Measurements from ENCODE around the gene VAMP4.
"Not testable (repeated sequence)": the region's sequence is repeated elsewhere in the genome, so short reads cannot be mapped to it uniquely, and the experiment has no call there.

Gene VAMP4

DNA sequence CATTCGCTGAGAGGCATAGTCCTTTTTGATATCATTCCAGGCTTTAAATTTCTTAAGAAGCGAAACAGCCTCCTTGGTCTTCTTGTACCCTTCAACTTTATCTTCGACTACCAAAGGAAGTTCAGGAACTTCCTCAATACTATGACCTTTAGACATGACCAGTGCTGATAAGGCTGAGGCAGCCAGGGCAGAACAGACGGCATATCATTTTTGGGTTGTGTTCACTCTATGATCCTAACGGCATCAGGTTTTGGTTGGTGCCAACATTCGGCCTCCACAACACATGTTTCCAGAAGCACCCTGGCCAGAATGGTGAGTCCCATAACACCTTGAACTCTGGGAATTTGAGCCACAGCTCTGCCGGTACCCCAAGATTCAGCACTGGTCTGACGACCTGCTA is 58.0 kb downstream of the VAMP4 start:
- DNase-seq: no peak

DNA sequence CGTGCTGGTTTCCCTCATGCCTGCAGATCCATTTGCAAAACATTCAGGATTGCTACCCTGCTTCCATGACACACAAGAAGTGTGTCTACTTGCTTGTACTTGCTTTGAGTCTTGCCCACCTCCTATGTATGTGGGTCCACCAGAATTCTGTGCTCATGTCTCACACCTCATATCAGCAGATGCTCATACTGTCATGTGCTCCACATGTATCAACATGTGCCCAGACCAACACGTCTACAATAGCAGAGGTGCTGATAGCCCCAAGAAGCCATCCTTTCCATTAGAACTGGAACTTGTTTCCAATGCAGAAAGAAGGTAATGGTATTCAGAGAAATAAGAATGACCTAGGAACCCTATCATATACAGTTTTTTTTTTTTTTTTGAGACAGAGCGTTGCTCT is 61.5 kb downstream of the VAMP4 start:
- no peak for DNase-seq

DNA sequence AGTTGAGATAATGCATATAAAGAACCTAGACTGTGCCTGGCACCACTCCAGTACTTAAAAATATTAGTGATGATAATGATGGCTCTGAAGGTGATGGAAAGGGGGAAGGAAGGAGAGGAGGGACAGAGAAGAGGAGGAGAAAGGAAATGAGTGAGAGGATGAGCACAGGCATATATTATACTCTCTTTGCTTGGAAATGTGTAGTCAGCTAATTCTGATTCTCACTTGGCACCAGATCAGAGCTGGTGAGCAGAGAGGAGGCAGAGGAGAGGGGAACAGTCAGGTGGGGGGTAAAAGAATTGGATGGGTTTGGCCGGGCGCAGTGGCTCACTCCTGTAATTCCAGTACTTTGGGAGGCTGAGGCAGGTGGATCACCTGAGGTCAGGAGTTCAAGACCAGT is 65.0 kb downstream of the VAMP4 start:
- no peak for DNase-seq

DNA sequence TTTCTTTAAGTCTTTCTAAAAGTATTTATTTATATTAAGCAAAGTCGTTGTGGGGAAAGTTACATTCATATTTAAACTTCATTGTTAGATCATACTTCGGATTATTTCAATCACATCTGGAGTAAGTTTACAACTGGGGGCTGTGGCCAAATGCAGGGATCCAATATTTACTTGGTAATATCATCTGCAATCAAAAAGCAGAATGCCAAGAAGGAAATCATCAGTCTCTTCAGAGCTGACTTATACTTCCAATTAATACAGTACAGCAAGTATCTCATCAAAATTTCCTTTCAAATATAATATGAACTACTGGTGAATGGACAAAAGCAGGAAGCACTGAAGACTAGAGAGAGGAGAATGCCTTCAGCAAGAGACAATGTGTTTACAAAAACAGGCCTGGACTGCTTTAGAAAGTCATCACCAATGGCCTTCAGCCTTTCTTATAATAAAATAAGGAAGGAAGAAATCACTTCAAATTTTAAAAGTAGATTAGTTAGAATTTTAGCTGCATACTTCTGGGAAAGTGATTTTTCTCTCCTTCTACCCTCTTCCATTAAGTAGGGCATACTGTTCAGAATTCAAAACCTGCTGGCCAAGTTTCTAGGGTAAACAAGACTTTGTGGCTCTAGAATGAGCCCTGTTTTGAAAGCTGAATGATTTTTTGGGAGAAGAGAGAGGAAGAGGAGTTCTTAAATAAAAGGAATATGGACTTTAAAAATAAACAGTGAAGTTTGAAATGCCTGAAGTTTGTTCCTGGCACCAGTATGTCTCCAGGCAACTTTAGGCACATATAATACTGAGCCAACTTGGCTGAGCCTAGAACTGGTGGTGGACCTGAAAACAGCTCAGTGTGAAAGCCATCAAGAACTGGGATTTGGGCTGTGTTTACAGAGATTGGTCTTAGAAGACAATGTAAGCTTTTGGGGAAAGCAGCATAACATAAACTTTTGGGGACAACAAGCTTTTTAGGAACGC is 67.1 kb downstream of the VAMP4 start:
- DNase-seq: no peak

DNA sequence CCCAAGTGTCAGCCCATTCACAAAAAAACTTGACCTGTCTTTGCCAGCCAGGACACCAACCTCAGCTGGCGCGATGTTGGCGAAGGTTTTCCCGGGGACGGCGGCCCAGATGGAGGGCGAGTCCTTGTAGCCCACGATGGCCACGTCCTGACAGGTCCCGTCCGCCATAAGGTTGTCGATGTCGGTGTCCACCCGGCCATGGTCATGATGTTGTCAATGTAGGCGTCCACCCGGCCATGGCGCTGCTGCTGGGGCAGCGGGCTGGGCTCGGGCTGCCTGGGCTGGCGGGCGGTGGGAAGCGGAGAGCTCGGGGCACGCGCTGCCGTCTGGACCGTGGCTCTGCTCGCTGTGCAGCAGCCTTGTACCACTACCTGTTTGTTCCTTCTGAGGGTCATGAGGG is 71.1 kb downstream of the VAMP4 start:
- no peak for DNase-seq

DNA sequence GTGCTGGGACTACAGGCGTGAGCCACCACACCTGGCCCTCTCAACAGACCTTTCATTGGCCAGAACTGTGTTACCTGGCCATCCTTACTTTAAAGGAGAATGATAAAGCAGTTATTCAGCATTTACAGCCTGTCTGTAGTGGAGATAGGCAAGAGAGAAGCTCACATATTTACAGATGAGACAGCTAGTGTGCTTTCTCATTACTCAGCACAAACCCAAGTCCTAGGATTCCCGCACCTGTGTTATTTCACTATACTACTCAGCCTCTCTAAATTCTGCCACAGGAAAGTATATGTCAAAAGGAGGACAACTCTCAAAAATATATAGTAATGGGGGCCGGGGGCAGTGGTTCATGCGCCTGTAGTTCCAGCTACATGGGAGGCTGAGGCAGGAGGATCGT is 73.5 kb downstream of the VAMP4 start:
- no peak for DNase-seq

DNA sequence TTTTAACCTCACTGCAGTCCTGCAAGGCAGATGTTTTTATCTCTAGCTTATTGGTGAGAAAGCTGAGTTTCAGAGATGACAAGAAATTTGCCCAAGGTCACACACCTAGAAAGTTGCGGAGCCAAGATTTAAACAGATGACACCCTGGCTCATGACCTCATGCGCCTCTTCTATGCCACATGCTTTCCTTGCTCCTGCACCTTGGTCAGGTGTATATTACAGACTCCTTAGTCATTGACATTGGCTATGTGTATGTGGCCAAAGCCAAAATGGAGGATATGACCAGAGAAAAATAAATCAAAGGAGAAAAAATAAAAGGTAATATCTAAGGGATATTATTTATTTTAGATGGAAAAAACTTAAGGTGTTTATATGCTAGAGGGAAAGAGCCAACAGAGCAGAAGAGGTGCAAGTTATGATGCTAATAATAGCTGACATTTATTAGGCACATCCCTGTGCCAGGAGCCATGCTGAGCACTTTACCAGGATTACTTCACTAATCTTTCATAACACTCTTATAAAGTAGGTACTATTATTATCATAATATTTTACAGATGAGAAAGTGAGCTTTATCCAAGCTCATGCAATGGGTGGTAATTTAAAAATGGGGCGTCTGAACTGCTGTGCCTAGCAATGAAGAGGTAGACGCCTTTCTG is 75.6 kb downstream of the VAMP4 start:
- no peak for DNase-seq

DNA sequence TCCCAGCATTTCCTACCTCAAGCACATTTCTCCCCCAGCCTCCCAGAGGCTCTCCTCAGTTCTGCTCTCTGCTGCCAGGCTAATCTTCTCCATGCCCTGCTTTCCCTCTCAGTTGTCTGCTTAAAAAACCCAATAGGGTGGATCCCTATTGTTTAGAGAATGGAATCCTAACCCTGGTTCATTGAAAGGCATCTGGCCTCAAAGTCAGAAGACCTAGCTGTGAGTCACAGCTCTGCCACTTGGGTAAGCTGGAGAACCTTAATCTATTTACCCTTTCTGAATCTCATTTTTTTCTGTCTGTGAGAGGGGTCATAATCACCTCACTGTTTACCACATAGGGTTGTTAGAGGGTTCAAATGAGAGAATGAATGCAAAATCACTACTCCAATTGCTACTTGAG is 76.9 kb downstream of the VAMP4 start:
- no peak for DNase-seq

DNA sequence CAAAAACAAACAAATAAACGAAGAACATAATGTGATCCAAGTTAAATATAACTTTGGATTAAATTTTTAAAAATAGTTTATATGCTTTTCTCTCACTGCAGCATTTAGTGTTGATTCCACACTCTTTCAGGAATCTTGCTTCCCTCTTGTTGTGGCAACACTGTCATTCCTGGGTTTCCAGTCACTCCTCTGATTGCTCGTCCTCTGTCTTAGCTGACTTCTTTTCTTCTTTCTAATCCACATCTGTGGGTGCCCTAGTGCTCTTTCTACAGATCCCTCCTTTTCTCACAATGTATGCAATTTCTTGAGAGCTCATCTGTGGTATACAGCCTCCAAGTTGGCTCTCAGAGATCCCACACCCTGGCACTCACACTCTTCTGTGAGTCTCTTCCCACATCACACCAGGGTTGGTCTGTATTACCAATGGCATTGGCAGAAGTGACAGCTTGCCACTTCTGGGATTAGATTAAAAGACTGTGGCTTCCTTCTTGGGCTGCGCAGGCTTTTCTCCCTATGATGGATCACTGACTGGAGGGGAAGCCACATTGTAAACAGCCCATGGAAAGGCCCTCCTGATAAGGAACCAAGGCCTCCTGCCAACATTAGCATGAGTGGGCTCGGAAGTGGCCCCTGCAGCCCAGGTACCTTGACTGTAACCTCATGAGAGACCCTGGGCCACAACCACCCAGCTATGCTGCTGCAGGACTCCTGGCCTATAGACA is 77.8 kb downstream of the VAMP4 start:
- no peak for DNase-seq

DNA sequence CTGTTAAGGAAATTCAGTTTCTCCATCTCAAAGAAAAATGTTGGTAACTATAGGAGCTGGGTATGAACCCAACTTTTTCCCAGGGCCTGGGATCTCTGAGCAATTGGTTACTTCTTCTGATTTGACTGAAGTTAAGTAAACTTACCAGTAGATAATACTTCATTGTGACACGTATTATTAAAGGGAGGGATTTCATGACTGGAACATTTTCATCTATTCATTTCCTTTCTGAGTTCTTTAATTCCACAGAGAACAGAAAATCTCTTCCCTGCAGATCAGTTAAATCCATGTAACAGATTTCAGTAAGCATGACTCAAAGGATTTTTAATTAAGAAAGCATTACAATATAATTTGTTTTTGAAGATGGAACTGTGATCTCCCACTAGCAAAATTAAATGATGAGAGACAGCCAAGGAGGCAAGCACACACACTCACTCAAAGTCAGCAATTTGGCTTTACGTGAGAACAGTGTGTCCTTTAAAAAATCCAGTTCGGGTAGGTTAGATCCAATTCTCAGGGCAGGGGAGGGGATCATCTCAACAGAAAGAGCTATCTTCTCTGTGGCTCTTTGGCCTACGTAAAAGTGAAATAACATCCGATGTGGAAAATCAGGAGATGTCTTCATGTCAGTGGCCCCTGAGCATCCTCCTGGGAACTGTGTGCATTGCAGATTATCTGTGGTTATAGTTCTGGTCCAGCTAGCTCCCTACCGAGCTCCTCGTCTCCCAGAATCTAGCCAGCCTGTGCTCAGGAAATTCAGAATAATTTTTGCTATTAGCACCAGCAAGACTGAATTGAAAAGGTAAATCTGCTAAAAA is 78.6 kb downstream of the VAMP4 start:
- DNase-seq: no peak

DNA sequence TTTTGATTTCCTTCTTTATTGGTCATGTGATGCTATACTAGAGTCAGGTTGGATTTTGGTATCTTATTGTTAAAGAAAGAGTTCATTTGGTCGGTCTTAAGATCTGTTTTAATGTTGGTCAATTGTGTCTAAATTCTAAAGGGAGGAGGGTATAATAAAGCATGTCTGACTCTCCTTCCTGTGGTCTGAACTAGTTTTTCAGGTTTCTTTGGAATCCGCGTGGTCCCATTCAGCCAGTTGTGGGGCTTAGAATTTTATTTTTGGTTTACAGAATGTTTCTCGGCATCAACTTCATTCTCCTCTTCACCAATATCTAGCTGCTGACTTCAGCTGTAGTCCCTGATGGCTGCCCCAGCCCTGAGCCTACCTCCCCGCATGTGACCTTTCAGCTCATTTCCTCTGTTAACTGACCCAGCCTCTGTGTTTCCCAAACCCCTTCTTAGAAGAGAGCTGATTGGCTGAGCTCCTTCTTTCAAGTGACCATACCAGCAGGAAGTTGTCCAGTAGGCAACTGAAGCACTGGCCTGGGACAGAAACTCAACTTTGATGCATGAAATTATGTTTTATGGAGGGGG is 80.7 kb downstream of the VAMP4 start:
- DNase-seq: no peak

DNA sequence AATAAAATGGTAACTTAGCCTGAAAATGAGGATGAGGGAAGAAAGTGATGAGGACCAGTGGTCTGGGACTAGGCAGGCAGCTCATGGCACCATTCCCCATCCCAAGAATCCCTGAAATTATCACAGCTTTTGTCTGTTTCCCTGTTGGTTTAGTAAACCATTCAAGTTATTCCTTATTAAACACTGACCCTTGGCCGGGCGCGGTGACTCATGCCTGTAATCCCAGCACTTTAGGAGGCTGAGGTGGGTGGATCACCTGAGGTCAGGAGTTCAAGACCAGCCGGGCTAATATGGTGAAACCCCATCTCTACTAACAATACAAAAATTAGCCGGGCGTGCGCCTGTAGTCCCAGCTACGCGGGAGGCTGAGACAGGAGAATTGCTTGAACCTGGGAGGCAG is 85.7 kb downstream of the VAMP4 start:
- DNase-seq: not testable (repeated sequence)

DNA sequence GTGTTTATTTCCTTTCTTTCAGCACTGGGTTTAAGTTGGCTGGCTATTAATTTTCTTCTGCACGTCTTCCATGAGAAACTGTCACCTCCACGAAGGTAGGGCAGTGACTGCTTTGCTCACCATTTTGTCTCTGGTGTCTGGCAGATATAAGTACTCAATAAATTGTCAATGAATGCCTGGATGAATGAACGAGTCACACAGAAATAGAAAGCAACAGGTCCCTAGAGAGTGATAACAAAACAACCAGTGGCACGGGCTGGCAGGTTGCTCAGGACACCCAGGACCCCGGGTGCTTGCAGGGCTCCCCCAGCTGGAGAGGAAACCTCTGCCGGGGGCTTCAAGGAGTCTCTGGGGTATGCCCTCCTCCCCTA is 86.1 kb downstream of the VAMP4 start:
- no peak for DNase-seq

DNA sequence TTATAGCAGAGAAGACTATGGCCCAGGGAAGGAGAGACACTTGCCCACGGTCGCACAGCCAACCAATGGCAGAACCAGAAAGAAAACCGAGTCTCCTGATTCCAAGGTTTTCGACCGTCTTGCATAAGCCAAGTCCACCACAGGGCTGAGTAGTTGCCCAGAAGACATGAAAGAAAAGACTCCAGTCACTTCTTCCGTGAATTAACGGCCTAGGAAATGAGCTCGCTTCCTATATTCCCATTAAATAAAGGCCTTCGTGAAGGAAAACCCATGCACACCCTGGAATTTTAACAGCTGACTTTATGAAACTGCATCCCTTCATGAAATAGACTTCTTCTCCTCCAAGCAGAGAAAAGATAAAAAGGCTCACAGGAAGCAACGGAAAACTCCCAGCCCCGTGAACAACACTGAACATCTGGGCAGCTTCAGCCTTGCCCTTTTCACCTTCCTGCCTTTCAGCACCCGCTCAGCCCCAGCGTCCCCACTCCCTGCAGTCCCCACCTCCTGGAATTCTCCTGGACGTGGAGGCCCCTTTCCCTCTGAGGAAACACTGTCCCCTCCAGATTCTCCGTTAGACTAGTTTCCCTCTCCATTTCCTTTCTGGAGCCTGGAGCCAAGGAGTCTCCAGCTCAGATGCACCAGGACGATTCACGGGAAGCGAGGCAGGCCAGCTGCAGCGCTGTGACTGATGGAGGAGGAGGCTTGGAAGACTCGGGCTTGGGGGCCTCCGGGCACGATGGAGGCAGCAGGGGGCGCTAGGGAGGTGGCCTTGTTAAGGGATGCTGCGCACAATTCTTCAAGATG is 86.7 kb downstream of the VAMP4 start:
- no peak for DNase-seq

DNA sequence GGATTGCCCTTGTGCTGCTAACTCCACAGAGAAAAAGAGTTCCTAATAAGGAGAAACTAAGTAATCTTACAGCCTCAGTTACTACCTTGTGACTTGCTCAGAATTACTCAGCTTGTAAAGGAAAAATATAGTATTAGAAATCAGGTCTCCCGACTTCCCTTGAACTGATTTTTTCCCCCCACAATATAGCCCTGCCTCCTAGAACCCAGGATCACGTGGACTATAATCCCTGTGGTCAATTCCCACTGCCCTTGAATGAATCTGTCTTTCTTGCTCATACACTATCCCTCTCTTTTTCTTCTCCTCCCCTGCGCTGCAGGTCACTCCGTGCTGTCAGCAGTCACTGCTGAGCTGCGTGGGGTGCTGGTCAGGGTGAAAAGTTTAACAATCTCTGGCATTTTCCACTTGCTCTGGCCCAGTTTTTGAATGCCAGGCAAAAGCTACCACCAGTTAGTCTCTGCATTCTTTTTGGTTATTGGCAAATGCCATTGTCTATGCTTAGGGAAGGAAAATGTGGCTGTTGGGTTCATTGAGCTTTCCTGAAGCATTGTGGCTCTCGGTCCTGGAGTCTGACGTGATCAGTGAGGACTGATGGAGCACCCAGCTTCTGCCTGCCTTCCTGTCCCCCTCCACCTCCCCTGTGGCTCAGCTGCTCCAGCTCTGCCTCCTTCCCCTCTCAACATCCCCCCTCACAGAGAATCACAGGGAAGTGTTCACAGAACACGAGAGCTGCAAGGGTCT is 87.5 kb downstream of the VAMP4 start:
- no peak for DNase-seq

DNA sequence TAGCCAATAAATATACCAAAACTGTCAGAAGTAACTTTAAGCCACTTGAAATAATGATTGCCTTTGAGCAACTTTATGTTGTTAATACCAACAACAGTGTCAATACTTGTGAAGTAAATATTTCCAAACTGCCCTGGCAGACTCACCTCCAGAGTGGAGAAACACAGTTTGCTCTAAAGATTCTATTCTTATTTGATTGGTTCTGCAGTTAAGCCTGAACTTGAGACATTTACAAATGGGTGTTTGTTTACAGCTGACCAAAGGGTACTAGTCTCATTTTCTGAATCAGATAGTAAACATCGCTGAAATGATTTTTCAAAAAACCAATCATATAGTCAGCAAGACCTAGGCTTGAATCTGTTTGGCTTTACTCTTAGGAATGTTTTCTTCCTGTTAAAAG is 88.1 kb downstream of the VAMP4 start:
- no peak for DNase-seq

DNA sequence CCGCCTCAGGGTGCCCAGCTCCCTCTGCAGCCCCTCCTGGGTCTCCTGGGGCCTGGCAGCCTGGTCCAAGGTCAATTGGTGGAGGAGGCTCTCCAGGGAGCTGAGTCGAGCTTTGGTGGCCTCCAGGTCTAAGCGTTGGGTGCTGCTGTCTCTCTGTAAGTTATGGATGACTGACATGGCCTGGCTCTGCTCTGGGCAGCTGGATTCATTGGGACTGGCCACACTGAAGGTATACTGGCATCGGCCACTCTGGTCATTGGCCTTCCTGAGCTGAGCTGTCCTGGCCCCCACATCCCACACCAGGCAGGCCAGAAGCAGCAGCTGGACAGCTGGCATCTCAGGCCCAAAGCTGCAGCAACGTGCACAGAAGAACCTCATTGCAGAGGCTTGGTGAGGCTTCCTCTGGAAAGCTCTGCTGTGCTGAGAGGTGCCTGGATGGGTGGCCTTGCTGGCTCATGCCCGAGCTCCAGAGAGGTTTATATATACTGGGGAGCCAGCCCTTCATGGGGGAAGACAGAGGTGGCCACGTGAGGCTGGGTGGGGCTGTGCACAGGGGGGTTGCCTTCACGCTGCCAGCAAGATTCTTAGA is 89.5 kb downstream of the VAMP4 start, which contains the start of gene MYOC:
Gene MYOC (minus strand): TSS at position 455 of the 589 bp plus-strand sequence. CDS start 77 bp downstream, at position 378.
- DNase-seq: no peak

Measured in SW 1271 (cell line).